Measurements from ENCODE around the gene NCKAP5. TPM values are rescaled to one million over a fixed set of nuclear protein-coding genes. Genes with fewer than 3 reads are reported as not detected.

NCKAP5 gene
- total RNA-seq, 1 donor from 2014 or later = 0.26 TPM

GRCh38 chr2:132963161-132963560 lies 605.1 kb downstream of the NCKAP5 start:
- DNase-seq (ENCODE audit: low read depth) (no peak), FAIRE-seq (no peak)
- H3K36me3 ChIP-seq (ENCODE audit: control insufficient read depth, insufficient read depth, low read length) = no peaks in the 10 kb centered on the region
- H3K4me3 ChIP-seq (ENCODE audit: low read depth, low read length) = no peak overlapping the region
- no peaks in the 10 kb centered on the region for H3K27me3 ChIP-seq (ENCODE audit: control insufficient read depth, insufficient read depth, low read length)
- TF ChIP-seq CTCF (IDR thresholded peaks at IDR 0.05; ENCODE audit: insufficient read depth, low read length, severe bottlenecking) = no peak

GRCh38 chr2:132958887-132959286 lies 609.4 kb downstream of the NCKAP5 start:
- no peak for TF ChIP-seq CTCF (IDR thresholded peaks at IDR 0.05; ENCODE audit: insufficient read depth, low read length, severe bottlenecking)
- Histone ChIP-seq H3K27me3 (ENCODE audit: control insufficient read depth, insufficient read depth, low read length) (no peaks in the 10 kb centered on the region), H3K36me3 (ENCODE audit: control insufficient read depth, insufficient read depth, low read length) (no peaks in the 10 kb centered on the region), H3K4me3 (ENCODE audit: low read depth, low read length) (no peak overlapping the region)
- no peak for DNase-seq (ENCODE audit: low read depth)
- FAIRE-seq = no peak

GRCh38 chr2:132955871-132956615 lies 612.2 kb downstream of the NCKAP5 start:
- TF ChIP-seq CTCF (IDR thresholded peaks at IDR 0.05; ENCODE audit: insufficient read depth, low read length, severe bottlenecking) = no peak
- Histone ChIP-seq H3K4me3 (ENCODE audit: low read depth, low read length) (no peak overlapping the region), H3K36me3 (ENCODE audit: control insufficient read depth, insufficient read depth, low read length) (no peaks in the 10 kb centered on the region), H3K27me3 (ENCODE audit: control insufficient read depth, insufficient read depth, low read length) (no peaks in the 10 kb centered on the region)
- no peak for DNase-seq (ENCODE audit: low read depth)
- FAIRE-seq = no peak

- H3K4me3 ChIP-seq (ENCODE audit: low read depth, low read length) = no peak overlapping the region
- DNase-seq (ENCODE audit: low read depth) = no peak
- H3K36me3 ChIP-seq (ENCODE audit: control insufficient read depth, insufficient read depth, low read length) = no peaks in the 10 kb centered on the region
- TF ChIP-seq CTCF (IDR thresholded peaks at IDR 0.05; ENCODE audit: insufficient read depth, low read length, severe bottlenecking) = no peak
- no peaks in the 10 kb centered on the region for H3K27me3 ChIP-seq (ENCODE audit: control insufficient read depth, insufficient read depth, low read length)
- FAIRE-seq = no peak
Measured at GRCh38 chr2:132953771-132954170, 614.5 kb downstream of the NCKAP5 start.

GRCh38 chr2:132951008-132951714 lies 617.1 kb downstream of the NCKAP5 start:
- no peaks in the 10 kb centered on the region for H3K27me3 ChIP-seq (ENCODE audit: control insufficient read depth, insufficient read depth, low read length)
- no peak overlapping the region for H3K4me3 ChIP-seq (ENCODE audit: low read depth, low read length)
- DNase-seq (ENCODE audit: low read depth) = no peak
- no peak for TF ChIP-seq CTCF (IDR thresholded peaks at IDR 0.05; ENCODE audit: insufficient read depth, low read length, severe bottlenecking)
- no peaks in the 10 kb centered on the region for H3K36me3 ChIP-seq (ENCODE audit: control insufficient read depth, insufficient read depth, low read length)
- no peak for FAIRE-seq

Measured in bronchial epithelial cell (primary cell).